ENCODE measurements around the gene TGDS.

GRCh38 chr13:94623316-94623715 is 27.4 kb upstream of the TGDS start:
- TF ChIP-seq CTCF (IDR thresholded peaks at IDR 0.05) (no peak), POLR2A (IDR thresholded peaks at IDR 0.05) (no peak), EP300 (IDR thresholded peaks at IDR 0.05; ENCODE audit: low read depth) (no peak), POLR2AphosphoS5 (IDR thresholded peaks at IDR 0.05) (no peak)

Measured in transverse colon (tissue), 4 donors.